DND-41 (cell line): ENCODE results near the gene EEF2K.

ENCODE experiments used
- ATAC-seq: fragments of 200-7000 bp; cut with Tn5 transposase; 3 replicates; pipeline ENCODE4 v1.9.1; 2021; ENCODE audit warnings: low read depth; ENCODE audit not compliant: insufficient read depth
- DNase-seq: peaks from one replicate; pipeline ENCODE4 v3.0.0-alpha.2; 2020
- H2AFZ ChIP-seq: 2 replicates; pipeline ENCODE4 v1.6.0; 2012; ENCODE audit warnings: low read depth, low read length
- H3K27ac ChIP-seq: 2 replicates; pipeline ENCODE4 v1.5.1; 2012; ENCODE audit warnings: low read length, inconsistent platforms
- H3K27me3 ChIP-seq: fragments of 200-600 bp; sonication (generic); 2 replicates; pipeline ENCODE4 v1.6.0; 2012; ENCODE audit warnings: low read length, mild to moderate bottlenecking, inconsistent platforms; ENCODE audit not compliant: insufficient read depth, poor library complexity
- H3K36me3 ChIP-seq: 2 replicates; pipeline ENCODE4 v1.5.1; 2012; ENCODE audit warnings: low read length, inconsistent platforms; ENCODE audit not compliant: insufficient read depth
- H3K4me1 ChIP-seq: 2 replicates; pipeline ENCODE4 v1.5.1; 2012; ENCODE audit warnings: mild to moderate bottlenecking, low read length; ENCODE audit not compliant: insufficient read depth
- H3K4me2 ChIP-seq: 2 replicates; pipeline ENCODE4 v1.6.0; 2012; ENCODE audit warnings: mild to moderate bottlenecking, moderate library complexity, low read length, inconsistent platforms; ENCODE audit not compliant: insufficient read depth
- H3K4me3 ChIP-seq, 2 experiments: fragments of 200-600 bp in 1 of 2; shearing (Covaris generic) in 1 of 2; 2 replicates each; pipeline ENCODE4 v1.5.1; 2012 to 2016; ENCODE audit warnings: inconsistent platforms in 2 of 2, low read length in 2 of 2, mild to moderate bottlenecking in 2 of 2, low read depth in 1 of 2, moderate library complexity in 1 of 2
- H3K79me2 ChIP-seq: 2 replicates; pipeline ENCODE4 v1.6.0; 2012; ENCODE audit warnings: low read length, inconsistent platforms; ENCODE audit not compliant: insufficient read depth
- H3K9ac ChIP-seq: 2 replicates; pipeline ENCODE4 v1.6.0; 2012; ENCODE audit warnings: low read depth, mild to moderate bottlenecking, inconsistent platforms, low read length, moderate library complexity
- H3K9me3 ChIP-seq: 2 replicates; pipeline ENCODE4 v1.5.1; 2012; ENCODE audit warnings: low read length, moderate library complexity, mild to moderate bottlenecking, inconsistent platforms; ENCODE audit not compliant: insufficient read depth, severe bottlenecking
- H4K20me1 ChIP-seq: 2 replicates; pipeline ENCODE4 v1.6.0; 2012; ENCODE audit warnings: low read length; ENCODE audit not compliant: insufficient read depth
- CTCF ChIP-seq: IDR thresholded peaks from 2 replicates; pipeline ENCODE4 v1.5.1; 2012; ENCODE audit warnings: borderline replicate concordance, low read length, moderate library complexity, mild to moderate bottlenecking; ENCODE audit not compliant: poor library complexity, severe bottlenecking; ENCODE audit errors: extremely low read depth
- EZH2 ChIP-seq: IDR thresholded peaks from 3 replicates; pipeline ENCODE4 v1.6.1; 2012; ENCODE audit warnings: borderline replicate concordance, low read depth, mild to moderate bottlenecking, moderate library complexity, low read length, inconsistent platforms; ENCODE audit not compliant: severe bottlenecking

EEF2K gene

GRCh38 chr16:22203091-22203490 lies 3.0 kb upstream of the EEF2K start:
- H4K20me1 ChIP-seq: peaks cover 9% of the 10 kb centered on the region; the same call in 1 of the 2 replicates
- no peak for ATAC-seq
- no peak overlapping the region for H3K4me2 ChIP-seq
- H3K79me2 ChIP-seq: peaks cover 16% of the 10 kb centered on the region
- no peak overlapping the region for H3K27ac ChIP-seq
- H3K4me3 ChIP-seq: no peak overlapping the region
- peaks cover 17% of the 10 kb centered on the region for H3K4me1 ChIP-seq
- no peak overlapping the region for H3K9ac ChIP-seq
- DNase-seq: no peak
- no peaks in the 10 kb centered on the region; the same call in 1 of the 2 replicates for H3K36me3 ChIP-seq
- no peaks in the 10 kb centered on the region for H3K9me3 ChIP-seq
- H3K27me3 ChIP-seq: no peaks in the 10 kb centered on the region
- TF ChIP-seq EZH2 (no peak), CTCF (no peak)
- H2AFZ ChIP-seq: no peak overlapping the region

GRCh38 chr16:22204091-22204655 lies 1.9 kb upstream of the EEF2K start:
- peaks cover 9% of the 10 kb centered on the region; the same call in 1 of the 2 replicates for H4K20me1 ChIP-seq

GRCh38 chr16:22205577-22206012 lies 483 bp upstream of the EEF2K start:
- no peak for DNase-seq
- TF ChIP-seq EZH2 (no peak), CTCF (no peak)
- Histone ChIP-seq H4K20me1 (peaks cover 11% of the 10 kb centered on the region; the same call in 1 of the 2 replicates), H3K79me2 (peaks cover 38% of the 10 kb centered on the region), H3K4me1 (peaks cover 17% of the 10 kb centered on the region), H3K36me3 (peaks cover 6% of the 10 kb centered on the region), H3K27me3 (no peaks in the 10 kb centered on the region), H3K9ac (peak overlapping the region; percentile 72), H2AFZ (peak overlapping the region; percentile 61), H3K4me2 (peak overlapping the region; percentile 85), H3K9me3 (no peaks in the 10 kb centered on the region), H3K27ac (no peak overlapping the region), H3K4me3 (peak overlapping the region in 1 of 2 experiments; percentile 92; a peak in 2 of 4 replicates)
- no peak for ATAC-seq

More at GRCh38 chr16:22204091-22204655, 1.9 kb upstream of the EEF2K start:
- H3K4me1 ChIP-seq: peaks cover 17% of the 10 kb centered on the region
- no peak overlapping the region for H3K4me3 ChIP-seq
- no peak overlapping the region for H3K9ac ChIP-seq
- H3K4me2 ChIP-seq: no peak overlapping the region
- ATAC-seq (no peak), DNase-seq (no peak)
- no peaks in the 10 kb centered on the region for H3K27me3 ChIP-seq
- H3K27ac ChIP-seq: no peak overlapping the region
- H3K79me2 ChIP-seq: peaks cover 25% of the 10 kb centered on the region
- no peak for TF ChIP-seq EZH2
- TF ChIP-seq CTCF: no peak
- no peak overlapping the region for H2AFZ ChIP-seq
- H3K9me3 ChIP-seq: no peaks in the 10 kb centered on the region
- no peaks in the 10 kb centered on the region; the same call in 1 of the 2 replicates for H3K36me3 ChIP-seq
